GM19463 (cell line): Measurements from ENCODE around the gene FAM114A2.
"Not testable (repeated sequence)": the region's sequence is repeated elsewhere in the genome, so short reads cannot be mapped to it uniquely, and the experiment has no call there.

ENCODE experiments used
- ATAC-seq: cut with Tn5 transposase; IDR thresholded peaks from one replicate; pipeline ENCODE4 v1.9.1; 2021; ENCODE audit warnings: mild to moderate bottlenecking, moderate library complexity; ENCODE audit not compliant: unreplicated experiment

FAM114A2 gene

DNA sequence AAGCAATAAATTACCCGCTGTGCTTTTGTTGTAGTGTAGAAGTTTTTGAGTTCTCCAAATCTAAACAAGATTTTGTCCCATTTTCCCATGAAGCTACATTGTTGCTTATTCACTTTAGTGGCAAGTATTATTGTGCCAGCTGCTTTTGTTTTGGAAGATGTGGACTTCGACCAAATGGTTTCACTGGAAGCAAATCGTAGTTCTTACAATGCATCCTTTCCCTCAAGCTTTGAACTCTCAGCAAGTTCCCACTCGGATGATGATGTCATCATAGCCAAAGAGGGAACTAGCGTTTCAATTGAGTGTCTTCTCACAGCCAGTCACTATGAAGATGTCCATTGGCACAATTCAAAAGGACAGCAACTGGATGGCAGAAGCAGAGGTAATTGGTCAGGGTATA lies 10.9 kb upstream of the FAM114A2 start:
- ATAC-seq, result no peak

DNA sequence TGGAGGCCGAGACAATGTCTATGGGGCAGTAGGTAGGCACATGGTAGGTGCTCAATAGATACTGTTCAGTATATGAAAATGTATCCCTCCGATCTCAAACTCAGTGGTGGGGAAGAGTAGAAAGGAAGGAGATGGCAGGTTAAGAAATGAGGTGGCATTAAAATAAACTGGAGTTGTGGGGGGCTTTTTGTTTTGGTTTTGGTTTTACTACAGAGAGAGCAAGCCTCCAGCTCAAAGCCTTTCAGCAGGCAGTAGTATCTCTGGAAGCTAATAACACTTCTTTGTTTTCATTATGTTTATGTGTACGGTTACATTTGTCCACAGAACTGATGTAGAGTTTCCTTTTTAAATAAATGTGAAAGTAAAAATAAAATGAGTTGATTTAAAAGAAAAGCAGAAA lies 8.6 kb upstream of the FAM114A2 start:
- no peak for ATAC-seq

DNA sequence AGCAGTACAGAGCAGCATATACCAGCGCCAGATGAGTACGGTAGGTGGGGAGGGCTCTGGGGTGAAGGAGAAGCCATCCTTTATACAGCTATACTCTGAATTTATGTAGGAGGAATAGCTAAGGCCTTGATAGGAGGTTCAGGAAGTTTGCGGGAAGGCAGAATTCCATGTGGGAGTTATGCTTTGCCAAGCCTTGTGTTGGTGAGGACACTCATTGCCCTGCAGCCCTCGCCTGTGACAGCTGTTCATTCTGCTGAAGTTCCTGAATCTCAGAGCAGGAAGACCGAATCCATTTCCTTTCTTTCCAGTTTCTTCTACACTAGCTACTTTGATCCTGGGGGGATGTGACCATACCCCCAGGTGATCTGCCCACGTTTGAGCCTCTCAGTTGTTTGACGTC lies 7.8 kb upstream of the FAM114A2 start:
- ATAC-seq, result no peak

DNA sequence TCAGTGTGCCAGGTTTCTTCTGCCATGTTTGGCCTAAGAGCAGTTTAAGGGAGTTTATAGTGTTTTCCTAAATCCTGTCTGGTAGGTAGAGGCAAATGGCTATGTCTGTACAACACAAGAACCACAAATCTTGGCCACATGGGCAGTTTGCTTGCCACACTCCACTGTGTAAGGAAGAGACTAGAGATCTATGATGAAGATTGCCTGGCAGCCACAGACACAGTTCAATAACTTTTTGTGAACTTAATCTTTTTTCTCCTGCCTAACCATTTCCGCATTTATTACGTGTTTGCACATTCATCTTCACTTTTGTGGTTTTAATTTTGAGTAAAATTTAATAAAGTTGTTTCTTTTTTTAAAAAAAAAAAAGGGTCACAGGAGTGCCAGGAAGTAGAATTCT lies 5.9 kb upstream of the FAM114A2 start:
- ATAC-seq, result no peak

DNA sequence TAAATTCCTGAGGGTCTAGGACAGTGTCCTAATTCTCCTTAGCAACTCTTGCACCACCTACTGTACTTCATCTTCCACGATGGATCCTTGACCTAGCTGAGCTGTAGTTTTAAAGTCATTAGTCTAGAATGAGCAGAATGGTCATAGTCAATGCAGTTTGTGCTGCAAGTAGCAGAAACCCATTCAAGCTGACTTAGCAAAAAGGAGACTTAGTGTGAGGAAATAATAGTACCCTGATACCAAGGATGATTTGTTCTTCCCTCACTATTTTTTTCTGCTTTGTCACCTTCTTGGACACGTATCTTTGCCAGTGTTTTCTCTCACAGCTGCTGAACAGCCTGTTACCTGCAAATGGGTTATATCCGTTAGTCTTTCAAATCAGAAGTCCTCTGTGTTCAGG lies 5.4 kb upstream of the FAM114A2 start:
- ATAC-seq, result no peak

DNA sequence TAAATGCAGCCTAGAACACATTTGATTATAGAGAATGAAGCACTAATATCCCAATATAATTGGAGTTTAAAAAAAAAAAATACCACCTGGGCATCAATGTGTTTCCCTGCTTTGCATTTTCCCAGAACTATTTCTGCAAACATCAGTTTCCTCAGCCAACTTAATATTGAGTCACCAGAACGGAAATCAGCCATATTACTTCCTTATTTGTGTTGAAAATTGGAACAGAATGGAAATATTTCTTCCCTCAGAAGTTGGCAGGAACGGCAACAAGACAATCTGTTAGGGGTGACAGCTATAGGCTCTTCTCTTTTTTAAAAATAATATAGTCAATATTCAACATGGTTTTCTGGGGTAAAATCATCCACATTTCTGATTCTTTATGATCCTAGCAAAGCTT lies 4.1 kb upstream of the FAM114A2 start:
- no peak for ATAC-seq

DNA sequence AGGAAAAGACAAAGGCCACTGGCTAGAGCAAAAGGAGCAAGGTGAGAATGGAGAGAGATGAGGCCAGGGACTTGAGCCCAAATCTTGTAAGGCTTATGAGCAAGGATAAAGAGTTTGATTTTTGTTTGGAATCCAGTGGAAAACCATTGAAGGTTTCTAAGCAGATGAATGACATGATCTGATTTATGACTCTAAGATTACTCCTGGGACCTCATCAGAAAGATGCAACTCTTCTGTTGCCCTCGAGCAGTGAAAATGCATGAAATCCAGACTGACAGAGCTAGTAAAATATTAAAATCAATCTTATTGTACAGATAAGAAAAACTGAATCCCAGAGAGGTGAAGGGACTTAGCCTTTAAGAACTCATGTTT lies 734 bp upstream of the FAM114A2 start:
- ATAC-seq, result no peak

DNA sequence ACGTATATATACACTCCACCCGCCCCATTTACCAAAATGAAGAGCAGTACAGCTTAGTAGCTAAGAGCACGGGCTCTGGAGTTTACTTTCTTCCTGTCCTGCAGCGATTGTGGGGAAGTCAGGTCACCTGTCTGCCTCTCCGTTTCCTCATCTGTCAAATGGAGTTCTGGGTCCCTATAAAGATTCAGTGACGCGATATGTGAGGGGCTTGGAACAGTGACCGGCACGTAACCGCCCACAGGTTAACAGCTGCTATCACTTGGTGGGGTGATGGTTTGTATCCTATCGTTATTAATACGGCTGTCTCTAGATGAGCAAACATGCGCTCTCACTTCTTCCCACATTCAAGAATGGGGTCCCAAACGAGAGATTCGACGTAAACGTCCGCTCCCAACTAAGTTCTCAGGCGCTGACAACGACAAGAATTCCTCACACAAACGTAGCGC lies 426 bp downstream of the FAM114A2 start:
- ATAC-seq, result peak; percentile 31

DNA sequence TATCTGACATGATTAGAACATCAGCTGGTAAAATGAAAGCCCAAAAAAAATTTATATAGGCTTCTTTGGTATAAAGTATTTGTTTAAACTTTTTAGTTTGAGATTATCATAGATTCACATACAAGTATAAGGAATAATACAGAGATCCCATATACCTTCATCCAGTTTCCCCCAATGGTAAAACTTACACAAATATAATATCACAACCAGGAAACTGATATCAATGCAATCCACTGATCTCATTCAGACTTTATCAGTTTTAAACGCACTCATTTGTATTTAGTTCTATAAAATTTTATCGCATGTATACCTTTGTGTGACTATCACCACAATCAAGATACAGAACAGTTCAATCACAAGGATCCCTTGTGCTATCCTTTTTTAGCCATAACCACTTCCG lies 3.8 kb downstream of the FAM114A2 start:
- no peak for ATAC-seq

DNA sequence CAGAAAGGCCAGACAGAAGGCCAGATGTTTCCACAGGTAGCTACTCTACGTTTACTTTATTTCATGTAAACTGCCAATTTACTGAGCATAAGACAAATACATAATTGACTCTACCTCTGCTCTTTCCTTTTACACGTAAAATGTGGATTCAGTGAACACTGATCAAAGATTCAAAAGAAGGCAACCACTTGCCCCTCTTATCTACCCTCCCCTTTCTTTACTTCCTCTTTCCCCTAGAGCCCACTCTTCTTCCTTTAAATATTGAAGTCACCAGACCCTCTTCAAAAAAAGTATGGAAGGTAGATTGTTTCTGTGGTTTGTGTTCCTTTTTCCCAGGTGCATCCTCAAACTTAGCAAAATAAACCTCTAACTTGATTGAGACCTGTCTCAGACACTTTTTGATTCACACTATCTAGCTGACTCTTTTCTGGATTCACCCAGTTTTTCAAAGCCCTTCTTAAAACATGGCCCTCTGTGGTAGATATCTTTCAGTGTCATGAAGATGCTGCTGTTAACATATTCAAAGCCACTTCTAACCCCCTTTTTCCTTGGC lies 6.7 kb downstream of the FAM114A2 start:
- no peak for ATAC-seq

DNA sequence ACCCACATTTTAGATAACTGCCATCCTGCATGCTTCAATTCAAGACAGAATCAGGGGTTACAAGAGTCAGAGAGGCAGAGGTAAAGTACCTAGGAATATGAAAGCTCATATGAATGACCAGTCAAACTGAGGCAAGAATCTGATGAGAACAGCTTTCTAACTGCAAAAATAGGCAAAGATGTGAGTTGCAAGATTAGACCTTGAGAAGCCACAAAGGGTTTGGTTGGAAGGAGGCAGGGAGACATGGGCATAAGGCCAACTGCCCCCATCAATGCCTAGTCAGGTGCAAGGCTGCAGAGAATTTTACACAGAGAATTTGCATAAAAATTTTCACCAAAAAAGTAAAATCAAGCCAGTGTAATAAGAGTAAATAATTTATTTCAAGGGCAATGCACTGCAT lies 12.8 kb downstream of the FAM114A2 start:
- no peak for ATAC-seq

DNA sequence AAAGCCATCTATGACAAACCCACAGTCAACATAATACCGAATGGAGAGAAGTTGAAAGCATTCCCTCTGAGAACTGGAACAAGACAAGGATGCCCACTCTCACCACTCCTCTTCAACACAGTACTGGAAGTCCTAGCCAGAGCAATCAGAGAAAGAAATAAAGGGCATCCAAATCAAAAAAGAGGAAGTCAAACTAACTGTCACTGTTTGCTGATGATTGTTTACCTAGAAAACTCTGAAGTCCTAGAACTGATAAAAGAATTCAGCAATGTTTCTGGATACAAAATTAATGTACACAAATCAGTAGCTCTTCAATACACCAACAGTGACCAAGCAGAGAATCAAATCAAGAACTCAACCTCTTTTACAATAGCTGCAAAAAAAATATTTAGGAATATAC lies 19.8 kb downstream of the FAM114A2 start:
- ATAC-seq, result not testable (repeated sequence)

DNA sequence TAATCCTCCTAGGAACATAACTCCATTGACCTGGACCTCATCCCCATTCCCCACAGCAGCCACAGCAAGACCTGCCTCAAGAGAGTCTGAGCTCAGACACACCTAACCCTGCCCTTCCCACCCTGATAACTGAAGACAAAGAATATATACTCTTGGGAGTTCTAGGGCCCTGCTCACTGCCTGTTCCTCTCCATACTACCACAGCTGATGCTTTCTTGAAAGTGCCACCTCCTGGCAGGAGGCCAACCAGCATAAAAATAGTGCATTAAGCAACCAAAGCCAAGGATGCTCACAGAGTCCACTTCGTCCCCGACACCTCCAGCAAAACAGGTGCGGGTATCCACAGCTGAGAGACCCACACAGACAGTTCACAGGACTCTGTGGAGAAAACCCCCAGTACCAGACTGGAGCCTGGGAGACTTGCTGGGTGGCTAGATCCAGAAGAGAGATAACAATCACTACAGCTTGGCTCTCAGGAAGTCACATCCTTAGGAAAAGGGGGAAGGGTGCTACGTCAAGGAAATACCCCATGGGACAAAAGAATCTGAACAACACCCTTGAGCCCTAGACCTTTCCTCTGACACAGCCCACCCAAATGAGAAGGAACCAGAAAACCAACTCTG lies 23.5 kb downstream of the FAM114A2 start:
- no peak for ATAC-seq

DNA sequence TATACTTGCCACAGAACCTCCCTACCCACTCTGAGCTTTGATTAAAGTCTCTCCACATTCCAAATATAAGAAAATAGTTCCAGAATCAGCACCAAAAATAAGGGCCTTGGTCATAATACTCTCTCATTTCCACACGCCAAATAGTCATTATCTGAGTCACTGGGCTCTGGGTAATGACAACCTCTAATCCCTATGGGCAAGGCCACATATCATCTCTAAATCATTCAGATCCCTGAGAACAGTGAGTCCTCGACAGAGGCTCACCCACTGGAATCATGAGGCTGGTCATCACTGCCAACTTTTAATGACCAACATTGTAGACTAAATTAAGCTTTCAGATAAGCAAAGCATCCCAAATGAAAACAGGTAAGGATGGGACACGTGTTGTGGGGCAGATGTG lies 28.1 kb downstream of the FAM114A2 start:
- no peak for ATAC-seq

DNA sequence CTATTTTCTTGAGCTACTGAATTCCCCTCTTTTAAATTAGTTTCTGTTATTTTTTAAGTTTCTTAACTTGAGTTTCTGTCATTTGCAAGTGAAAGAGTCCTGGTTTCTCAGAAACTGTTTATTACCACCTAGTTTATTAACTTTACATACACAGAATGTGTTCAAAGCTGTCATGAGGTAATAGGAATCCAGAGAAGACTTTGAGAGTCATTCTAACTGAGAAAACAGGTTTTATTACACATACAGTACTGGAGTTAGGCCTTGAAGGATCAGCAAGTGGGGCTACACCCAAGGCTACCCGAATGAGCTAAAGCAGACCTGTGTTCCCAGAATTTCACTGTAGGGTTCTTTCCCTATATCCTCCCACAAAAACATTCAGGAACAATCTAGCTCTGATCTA lies 33.1 kb downstream of the FAM114A2 start:
- no peak for ATAC-seq

DNA sequence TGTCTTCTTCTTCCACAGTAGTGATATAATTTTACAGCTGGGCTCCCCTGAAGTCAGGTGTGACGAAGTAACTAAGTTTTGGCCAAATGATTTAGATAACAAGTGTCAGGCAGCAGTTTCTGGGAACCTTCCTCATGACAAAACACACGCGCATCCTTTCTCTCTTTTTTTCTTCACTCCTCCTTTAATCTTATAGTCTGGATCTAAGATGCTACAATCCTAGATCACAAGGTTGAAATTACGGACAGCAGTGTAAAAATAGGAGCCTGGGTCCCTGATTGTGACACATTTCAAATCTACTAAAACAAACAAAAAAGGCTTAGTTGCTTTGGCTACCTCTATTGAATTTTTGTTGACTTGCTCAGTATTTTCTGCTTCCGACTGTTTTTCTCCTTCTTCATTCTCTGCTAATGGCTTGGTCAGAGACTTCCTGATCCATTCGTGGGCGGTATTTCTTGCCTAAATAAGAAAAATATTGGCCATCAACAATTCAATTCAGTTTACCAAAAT lies 36.1 kb downstream of the FAM114A2 start:
- no peak for ATAC-seq

DNA sequence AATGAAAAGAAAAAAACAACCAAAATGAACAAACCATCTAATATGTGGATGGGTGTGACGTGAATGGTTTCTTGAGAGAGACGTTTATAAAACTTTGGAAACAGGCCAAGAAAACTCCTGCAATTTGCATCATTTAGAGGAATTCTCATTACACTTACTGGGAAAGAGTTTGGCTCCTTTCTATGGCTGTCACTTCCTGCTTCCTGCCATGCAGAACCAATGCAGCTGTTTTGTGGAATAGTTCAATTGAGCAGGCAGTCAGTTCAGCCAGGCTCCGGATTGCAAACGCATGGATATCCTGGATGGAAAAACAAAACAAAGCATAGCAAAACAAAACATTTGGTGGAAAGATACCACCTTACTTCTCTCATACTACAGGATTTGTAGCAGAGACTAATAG lies 36.6 kb downstream of the FAM114A2 start:
- ATAC-seq, result no peak

DNA sequence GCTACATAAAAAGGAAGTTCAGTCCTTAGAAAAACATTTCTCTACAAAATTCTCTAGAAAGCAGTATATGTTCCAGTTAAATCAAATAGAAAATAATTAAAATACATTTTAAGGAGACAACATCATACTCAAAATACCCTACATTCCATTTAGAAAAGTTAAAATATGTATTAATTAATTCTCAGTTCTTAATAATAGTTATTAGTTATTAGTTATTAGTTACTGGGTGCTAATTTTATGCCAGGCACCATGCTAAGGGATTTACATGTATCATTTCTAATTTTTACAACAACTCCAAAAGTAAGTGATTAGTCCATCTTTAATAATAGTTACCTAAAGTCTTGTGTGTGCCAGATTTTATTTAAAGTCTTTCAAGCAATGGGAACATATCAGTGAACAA lies 38.0 kb downstream of the FAM114A2 start:
- ATAC-seq, result no peak

DNA sequence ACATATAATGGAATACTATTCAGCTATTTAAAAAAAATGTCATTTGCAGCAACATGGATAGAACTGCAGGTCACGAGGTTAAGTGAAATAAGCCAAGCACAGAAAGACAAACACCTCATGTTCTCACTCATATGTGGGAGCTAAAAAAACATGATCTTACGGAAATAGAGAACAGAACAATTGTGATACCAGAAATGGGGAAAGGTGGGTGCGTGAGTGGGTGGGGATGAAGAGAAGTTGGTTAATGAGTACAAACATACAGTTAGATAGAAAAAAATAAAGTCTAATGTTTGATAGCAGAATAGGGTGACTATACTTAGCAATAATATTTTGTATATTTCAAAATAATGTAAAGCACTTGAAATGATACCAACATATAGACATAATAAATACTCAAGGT lies 38.7 kb downstream of the FAM114A2 start:
- no peak for ATAC-seq

DNA sequence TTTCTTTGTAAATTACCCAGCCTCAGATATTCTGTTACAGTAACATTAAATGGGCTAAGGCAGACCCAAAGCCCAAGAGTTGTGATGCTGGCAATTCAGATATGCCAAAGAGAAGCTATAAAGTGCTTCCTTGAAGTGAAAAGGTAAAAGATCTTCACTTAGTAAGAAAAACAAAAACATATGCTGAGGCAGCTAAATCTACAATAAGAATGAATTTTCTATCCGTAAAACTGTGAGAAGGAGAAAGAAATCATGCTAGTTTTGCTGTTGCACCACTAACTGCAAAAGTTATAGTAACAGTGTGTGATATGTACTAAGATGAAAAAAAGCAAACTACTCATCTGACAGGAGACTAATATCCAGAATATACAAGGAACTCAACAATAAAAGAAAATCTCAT lies 39.9 kb downstream of the FAM114A2 start:
- ATAC-seq, result no peak

DNA sequence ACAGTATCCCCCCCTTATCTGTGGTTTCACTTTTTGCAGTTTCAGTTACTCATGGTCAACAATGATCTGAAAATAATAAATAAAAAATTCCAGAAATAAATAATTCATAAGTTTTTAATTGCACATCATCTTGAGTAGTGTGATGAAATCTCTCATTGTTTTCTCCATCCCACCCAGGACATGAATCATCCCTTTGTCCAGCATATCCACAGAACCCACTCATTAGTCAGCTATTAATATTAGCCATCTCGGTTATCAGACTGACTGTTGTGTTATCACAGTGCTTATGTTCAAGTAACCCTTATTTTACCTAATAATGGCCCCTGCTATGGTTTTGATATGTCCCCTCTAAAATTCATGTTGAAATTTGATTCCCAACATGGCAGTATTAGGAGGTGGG lies 40.7 kb downstream of the FAM114A2 start:
- ATAC-seq, result no peak

DNA sequence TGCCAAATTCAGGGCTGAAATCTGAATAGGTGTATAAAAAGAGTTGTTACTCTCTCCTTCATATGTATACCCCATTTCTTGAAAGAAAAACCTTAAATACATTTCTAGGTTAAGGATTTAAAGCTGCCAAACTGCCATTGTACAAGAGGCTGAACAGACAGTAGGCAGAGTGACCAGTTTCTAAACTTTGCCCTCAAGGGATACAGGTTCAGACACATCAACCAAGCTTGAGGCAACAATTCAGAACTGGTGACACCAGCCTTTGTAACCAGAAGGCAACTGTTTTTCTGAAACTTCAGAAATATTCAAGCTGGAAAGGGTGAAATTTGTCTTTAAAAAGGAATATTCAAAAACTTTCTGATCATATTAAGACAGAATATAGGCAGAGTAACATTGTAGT lies 47.5 kb downstream of the FAM114A2 start:
- no peak for ATAC-seq

DNA sequence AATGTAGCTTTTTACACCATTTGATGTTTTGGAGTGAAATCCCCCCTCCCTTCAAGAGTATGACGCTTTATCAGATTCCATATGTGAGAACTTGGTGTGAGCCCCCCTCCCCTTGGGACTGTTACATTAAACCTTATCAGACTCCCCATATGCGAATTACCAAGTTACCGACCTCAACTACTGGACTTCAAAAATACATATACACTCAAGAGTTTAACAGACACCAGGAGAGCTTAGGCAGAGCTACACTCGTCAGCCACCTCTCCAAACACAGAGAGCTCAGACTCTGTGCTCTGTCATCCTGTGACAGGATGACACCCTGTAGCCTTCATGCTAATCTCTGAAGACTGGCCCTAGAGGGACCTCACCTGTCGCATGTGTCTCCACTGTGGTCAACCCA lies 50.2 kb downstream of the FAM114A2 start:
- ATAC-seq, result no peak
